Eye (tissue), 1 donor: ENCODE measurements around the gene NFKBIE.

ENCODE experiments used
- DNase-seq: peaks from one replicate; pipeline ENCODE4 v3.0.0-alpha.2; 2015

NFKBIE gene

GRCh38 chr6:44224029-44224964 is 41.1 kb downstream of the NFKBIE start:
- no peak for DNase-seq

GRCh38 chr6:44223319-44224028 is 41.9 kb downstream of the NFKBIE start, which contains the start of gene SLC29A1:
Gene SLC29A1, plus strand, starts transcription at chr6:44223595. Its CDS starts 3,719 bp downstream, at chr6:44227314.
- DNase-seq, result peak; percentile 85

GRCh38 chr6:44222486-44223318 is 42.6 kb downstream of the NFKBIE start:
- DNase-seq, result peak; percentile 41

- no peak for DNase-seq
These were observed 43.4 kb downstream of the NFKBIE start for GRCh38 chr6:44221961-44222335.

GRCh38 chr6:44221291-44221960 is 43.9 kb downstream of the NFKBIE start:
- peak; percentile 72 for DNase-seq

- DNase-seq, result no peak
These were observed 44.4 kb downstream of the NFKBIE start for GRCh38 chr6:44220913-44221290.

- no peak for DNase-seq
These were observed 45.3 kb downstream of the NFKBIE start for GRCh38 chr6:44219815-44220784.

GRCh38 chr6:44219053-44219814 is 46.1 kb downstream of the NFKBIE start:
- DNase-seq, result peak; percentile 86

- peak; percentile 44 for DNase-seq
These were observed 47.8 kb downstream of the NFKBIE start for GRCh38 chr6:44217332-44218143.

- peak; percentile 59 for DNase-seq
These were observed 48.5 kb downstream of the NFKBIE start, which contains the start of gene MYMX for GRCh38 chr6:44216677-44217331. Gene MYMX, plus strand, starts transcription at chr6:44216926. Its CDS starts 546 bp downstream, at chr6:44217472.

GRCh38 chr6:44214307-44214706 is 51.0 kb downstream of the NFKBIE start:
- DNase-seq, result no peak

GRCh38 chr6:44211284-44211683 is 54.1 kb downstream of the NFKBIE start:
- DNase-seq, result no peak
